SH-SY5Y (cell line): Measurements from ENCODE around the gene ASB7.

Source experiments
- GATA2 ChIP-seq: IDR thresholded peaks from 2 replicates; pipeline ENCODE4 v1.6.1; 2011; ENCODE audit warnings: mild to moderate bottlenecking, low read depth, low read length
- GATA3 ChIP-seq: IDR thresholded peaks from 2 replicates; pipeline ENCODE4 v1.6.1; 2011; ENCODE audit warnings: low read depth, mild to moderate bottlenecking, low read length, moderate library complexity

DNA sequence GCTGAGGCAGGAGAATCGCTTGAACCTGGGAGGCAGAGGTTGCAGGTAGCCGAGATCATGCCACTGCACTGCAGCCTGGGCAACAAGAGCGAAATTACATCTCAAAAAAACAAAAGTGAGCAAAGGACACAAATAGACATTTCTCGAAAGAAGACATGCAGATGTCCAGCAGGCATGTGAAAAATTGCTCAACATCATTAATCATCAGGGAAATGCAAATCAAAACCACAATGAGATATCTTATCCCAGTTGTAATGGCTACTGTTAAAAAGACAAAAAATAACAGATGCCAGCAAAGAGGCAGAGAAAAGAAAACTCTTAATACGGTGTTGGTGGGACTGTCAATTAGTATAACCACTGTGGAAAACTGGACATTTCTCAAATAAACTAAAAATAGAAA, 20.9 kb downstream of the ASB7 start:
- no peak for TF ChIP-seq GATA2
- TF ChIP-seq GATA3 = no peak
